T-cell (primary cell): ENCODE measurements around the gene HLA-DQB2. TPM values are rescaled to one million over a fixed set of nuclear protein-coding genes. Genes with fewer than 3 reads are reported as not detected.
A peak's percentile ranks its signal among the peaks of the same experiment; 100 is the strongest.

ENCODE experiments used
- ATAC-seq, 4 experiments: fragments of 200-7000 bp in 3 of 4; fragments of 150-1000 bp in 1 of 4; cut with Tn5 transposase; replicated peaks in 1 of 4; 1 replicate in 3 of 4; 2 replicates in 1 of 4; pipeline ENCODE4 v1.10.0; 2021; ENCODE audit warnings: moderate library complexity in 3 of 4, mild to moderate bottlenecking in 2 of 4, moderate number of reproducible peaks in 1 of 4
- CTCF ChIA-PET, 2 donors: fragments of 300-600 bp; sonication (Branson Sonifier 250); formaldehyde crosslinking; loops; one replicate each; lab custom pipeline; 2022; ENCODE audit warnings: antibody characterized with exemption in 2 of 2; lab: Charles Lee
- POLR2A ChIA-PET, 2 donors: fragments of 300-600 bp; sonication (Branson Sonifier 250); formaldehyde crosslinking; loops; one replicate each; lab custom pipeline; 2022; ENCODE audit warnings: antibody characterized with exemption in 2 of 2; lab: Charles Lee
- DNase-seq, 35 experiments: peaks; one replicate each; pipeline versions ENCODE4 v3.0.0 to v3.0.0-alpha.2; 2013 to 2023
- H3K27ac ChIP-seq: one replicate; pipeline ENCODE4 v1.5.1; 2013; ENCODE audit warnings: low read length
- H3K27me3 ChIP-seq, 2 experiments: replicated peaks in 1 of 2; 1 replicate in 1 of 2; 2 replicates in 1 of 2; pipeline versions ENCODE4 v1.6.1 to v1.7.0; 2013; ENCODE audit warnings: low read length in 1 of 2, mixed read lengths in 1 of 2; ENCODE audit not compliant: control insufficient read depth in 2 of 2, insufficient read depth in 2 of 2; ENCODE audit errors: extremely low read depth in 1 of 2
- H3K36me3 ChIP-seq, 2 donors: 1 replicate in 1 of 2; 2 replicates in 1 of 2; pipeline versions ENCODE4 v1.6.1 to v1.7.0; 2013; ENCODE audit warnings: low read length in 1 of 2; ENCODE audit not compliant: control insufficient read depth in 2 of 2, insufficient read depth in 1 of 2; ENCODE audit errors: extremely low read depth in 1 of 2
- H3K4me1 ChIP-seq, 2 experiments: 1 replicate in 1 of 2; 2 replicates in 1 of 2; pipeline versions ENCODE4 v1.6.1 to v1.7.0; 2013; ENCODE audit warnings: low read length in 2 of 2, mixed read lengths in 1 of 2; ENCODE audit not compliant: insufficient read depth in 2 of 2, control insufficient read depth in 1 of 2; ENCODE audit errors: extremely low read depth in 1 of 2
- H3K4me3 ChIP-seq, 2 donors: 1 replicate in 1 of 2; 2 replicates in 1 of 2; pipeline versions ENCODE4 v1.5.1 to v1.7.0; 2013; ENCODE audit warnings: mild to moderate bottlenecking in 2 of 2, low read length in 1 of 2, moderate library complexity in 1 of 2; ENCODE audit not compliant: control insufficient read depth in 1 of 2; ENCODE audit errors: extremely low read depth in 1 of 2
- H3K9me3 ChIP-seq: 2 replicates; pipeline ENCODE4 v1.7.0; 2013
- H3K27ac Mint-ChIP-seq, 2 donors: one replicate each; pipeline ENCODE4 v1.8.0; 2020 to 2021; ENCODE audit warnings: mild to moderate bottlenecking in 2 of 2, mixed read lengths in 2 of 2
- H3K27me3 Mint-ChIP-seq, 2 donors: one replicate each; pipeline ENCODE4 v1.8.0; 2021 to 2022; ENCODE audit warnings: mixed read lengths in 2 of 2
- H3K36me3 Mint-ChIP-seq: one replicate; pipeline ENCODE4 v1.8.0; 2021; ENCODE audit warnings: mixed read lengths
- H3K4me1 Mint-ChIP-seq, 3 donors: one replicate each; pipeline ENCODE4 v1.8.0; 2020 to 2022; ENCODE audit warnings: mixed read lengths in 3 of 3, mild to moderate bottlenecking in 1 of 3
- H3K4me3 Mint-ChIP-seq, 3 donors: one replicate each; pipeline ENCODE4 v1.8.0; 2020 to 2022; ENCODE audit warnings: mild to moderate bottlenecking in 3 of 3, mixed read lengths in 3 of 3, moderate library complexity in 3 of 3
- H3K9me3 Mint-ChIP-seq, 3 donors: one replicate each; pipeline ENCODE4 v1.8.0; 2020 to 2022; ENCODE audit warnings: mixed read lengths in 3 of 3
- WGBS: methylation state at CpG from one replicate; pipeline ENCODE4 v1.1.5; 2013; ENCODE audit warnings: missing lambda C conversion rate; ENCODE audit not compliant: insufficient coverage; 5-methylcytosine and 5-hydroxymethylcytosine counted together
- total RNA-seq, 35 experiments: library from RNA in 6 of 35; stranded (reverse) in 6 of 35; fragments of 120-200 nt in 1 of 35; gene quantifications; one replicate each; pipeline versions ENCODE4 v1.2.1 to v1.2.4 and lab custom pipeline; 2013 to 2026

Gene HLA-DQB2
- total RNA-seq, 5 donors from 2014 or later (not counting 1 experiment from before 2014, with no cell fraction given): 0.70 to 3.1 (median 1.3) TPM; not detected in 1

- Histone ChIP-seq H3K36me3 (no peaks in the 10 kb centered on the region), H3K27me3 (peaks cover 0 to 16% of the 10 kb centered on the region in 2 experiments), H3K9me3 (no peaks in the 10 kb centered on the region), H3K27ac (no peak overlapping the region), H3K4me3 (no peak overlapping the region), H3K4me1 (peaks cover 5 to 12% of the 10 kb centered on the region in 2 experiments)
- ChIA-PET CTCF (interaction anchor here in 1 of 2 donors (0.7 to 1.5 kb wide), 5 partner anchors 12 to 386 kb away, joined by 3 to 8 read pairs (median 4); no protein-coding TSS in a partner anchor), POLR2A (no interaction called here)
- peaks cover 35 to 43% of the 10 kb centered on the region in 2 donors for H3K27me3 Mint-ChIP-seq
- H3K9me3 Mint-ChIP-seq: peaks cover 2 to 9% (median 8%) of the 10 kb centered on the region in 3 donors
- WGBS: 100% methylated on average over 3 of the region's 3 CpGs
- no peak overlapping the region for H3K27ac Mint-ChIP-seq
- no peak for DNase-seq
- peaks cover 15 to 20% (median 19%) of the 10 kb centered on the region in 3 donors for H3K4me1 Mint-ChIP-seq
- H3K36me3 Mint-ChIP-seq: no peaks in the 10 kb centered on the region
- no peak for ATAC-seq
- no peak overlapping the region for H3K4me3 Mint-ChIP-seq
These were observed 35.8 kb upstream of the HLA-DQB2 start for GRCh38 chr6:32799168-32799567.

- peaks cover 10 to 13% of the 10 kb centered on the region in 2 experiments for H3K4me1 ChIP-seq
- H3K27me3 ChIP-seq: peaks cover 0 to 19% of the 10 kb centered on the region in 2 experiments
- H3K9me3 ChIP-seq: no peaks in the 10 kb centered on the region
- peak; percentile 76 to 82 (median 80) for ATAC-seq
- H3K4me1 Mint-ChIP-seq: peaks cover 21 to 26% (median 26%) of the 10 kb centered on the region in 3 donors
- POLR2A ChIA-PET: no interaction called here
- H3K27ac ChIP-seq: no peak overlapping the region
- peaks cover 18 to 48% of the 10 kb centered on the region in 2 donors for H3K27me3 Mint-ChIP-seq
- H3K9me3 Mint-ChIP-seq: peaks cover 2 to 9% (median 8%) of the 10 kb centered on the region in 3 donors
- 4% methylated on average over 16 of the region's 30 CpGs for WGBS
- peak overlapping the region in 1 of 2 donors; percentile 40 for H3K4me3 ChIP-seq
- no peaks in the 10 kb centered on the region for H3K36me3 Mint-ChIP-seq
- CTCF ChIA-PET: interaction anchor here in 1 of 2 donors (0.5 to 1.6 kb wide), 2 partner anchors 103 to 384 kb away, joined by 3 to 5 read pairs; no protein-coding TSS in a partner anchor
- DNase-seq: peak; percentile 32 to 88 (median 71)
- H3K36me3 ChIP-seq: no peaks in the 10 kb centered on the region
- peak overlapping the region in 1 of 2 donors; percentile 30 for H3K27ac Mint-ChIP-seq
- H3K4me3 Mint-ChIP-seq: peak overlapping the region; percentile 40 to 46 (median 44)
These were observed 33.8 kb upstream of the HLA-DQB2 start for GRCh38 chr6:32796848-32797776.

- no peak overlapping the region for H3K4me3 ChIP-seq
- CTCF ChIA-PET: interaction anchor here in 1 of 2 donors (1.3 kb wide), 2 partner anchors 9 to 94 kb away, joined by 3 to 4 read pairs; no protein-coding TSS in a partner anchor
- 0% methylated on average over 1 of the region's 2 CpGs for WGBS
- H3K9me3 Mint-ChIP-seq: peaks cover 2 to 9% (median 8%) of the 10 kb centered on the region in 3 donors
- no peaks in the 10 kb centered on the region for H3K36me3 ChIP-seq
- H3K27me3 Mint-ChIP-seq: peaks cover 16 to 53% of the 10 kb centered on the region in 2 donors
- H3K9me3 ChIP-seq: no peaks in the 10 kb centered on the region
- ATAC-seq (peak in 1 of 4 experiments; percentile 59), DNase-seq (no peak)
- no peak overlapping the region for H3K27ac ChIP-seq
- no peak overlapping the region for H3K27ac Mint-ChIP-seq
- H3K4me3 Mint-ChIP-seq: no peak overlapping the region
- H3K27me3 ChIP-seq: peaks cover 0 to 22% of the 10 kb centered on the region in 2 experiments
- POLR2A ChIA-PET: no interaction called here
- peaks cover 10 to 13% of the 10 kb centered on the region in 2 experiments for H3K4me1 ChIP-seq
- H3K4me1 Mint-ChIP-seq: peaks cover 21 to 26% (median 26%) of the 10 kb centered on the region in 3 donors
- H3K36me3 Mint-ChIP-seq: no peaks in the 10 kb centered on the region
These were observed 31.2 kb upstream of the HLA-DQB2 start for GRCh38 chr6:32794510-32794909.

- H3K27ac Mint-ChIP-seq: no peak overlapping the region
- H3K4me1 ChIP-seq: peaks cover 10 to 13% of the 10 kb centered on the region in 2 experiments
- peaks cover 12 to 53% of the 10 kb centered on the region in 2 donors for H3K27me3 Mint-ChIP-seq
- no peak overlapping the region for H3K27ac ChIP-seq
- no peak for DNase-seq
- H3K4me3 Mint-ChIP-seq: no peak overlapping the region
- ATAC-seq: no peak
- H3K36me3 ChIP-seq: no peaks in the 10 kb centered on the region
- ChIA-PET CTCF (interaction anchor here in 1 of 2 donors (0.9 to 1.3 kb wide), 3 partner anchors 101 to 379 kb away, joined by 3 to 4 read pairs (median 3); no protein-coding TSS in a partner anchor), POLR2A (no interaction called here)
- no CpG with 5 or more reads among the region's 3 CpGs for WGBS
- peaks cover 21 to 26% (median 26%) of the 10 kb centered on the region in 3 donors for H3K4me1 Mint-ChIP-seq
- no peaks in the 10 kb centered on the region for H3K36me3 Mint-ChIP-seq
- no peaks in the 10 kb centered on the region for H3K9me3 Mint-ChIP-seq
- H3K4me3 ChIP-seq: no peak overlapping the region
- no peaks in the 10 kb centered on the region for H3K9me3 ChIP-seq
- peaks cover 0 to 22% of the 10 kb centered on the region in 2 experiments for H3K27me3 ChIP-seq
These were observed 29.6 kb upstream of the HLA-DQB2 start for GRCh38 chr6:32792901-32793435.

- Mint-ChIP-seq H3K36me3 (no peaks in the 10 kb centered on the region), H3K4me3 (no peak overlapping the region), H3K4me1 (peaks cover 15 to 17% (median 15%) of the 10 kb centered on the region in 3 donors), H3K27me3 (peaks cover 36 to 67% of the 10 kb centered on the region in 2 donors), H3K27ac (no peak overlapping the region), H3K9me3 (no peaks in the 10 kb centered on the region)
- CTCF ChIA-PET: no interaction called here
- Histone ChIP-seq H3K4me1 (peaks cover 3 to 10% of the 10 kb centered on the region in 2 experiments), H3K27me3 (peaks cover 0 to 6% of the 10 kb centered on the region in 2 experiments), H3K4me3 (no peak overlapping the region), H3K36me3 (no peaks in the 10 kb centered on the region), H3K9me3 (no peaks in the 10 kb centered on the region), H3K27ac (no peak overlapping the region)
- ATAC-seq: no peak
- 60% methylated on average over 1 of the region's 2 CpGs for WGBS
- POLR2A ChIA-PET: no interaction called here
- DNase-seq: no peak
These were observed 27.0 kb upstream of the HLA-DQB2 start for GRCh38 chr6:32790306-32790705.
